Pancreas (tissue), 10 donors: ENCODE results near the gene SMARCA4. TPM values are rescaled to one million over a fixed set of nuclear protein-coding genes. Genes with fewer than 3 reads are reported as not detected.

ENCODE experiments used
- ATAC-seq, 4 donors: fragments of 200-7000 bp; cut with Tn5 transposase; one replicate each; pipeline versions ENCODE4 v1.8.0 to v1.9.1; 2020; ENCODE audit warnings: mild to moderate bottlenecking in 4 of 4, moderate library complexity in 4 of 4
- DNase-seq, 6 donors: peaks; one replicate each; pipeline ENCODE4 v3.0.0-alpha.2; 2020
- FAIRE-seq: peaks from 2 replicates; lab custom pipeline; 2012; peaks lifted over from hg19 to GRCh38; lab: Jason Lieb, UNC
- H3K27ac ChIP-seq, 4 donors: fragments of 200-600 bp; sonication (generic); 1 replicate in 3 of 4; 2 replicates in 1 of 4; pipeline versions ENCODE4 v1.5.0 to v1.8.0; 2020
- H3K27me3 ChIP-seq, 4 donors: fragments of 200-600 bp; one replicate each; pipeline ENCODE4 v1.8.0; 2021
- H3K36me3 ChIP-seq, 3 donors: fragments of 200-600 bp; sonication (generic) in 1 of 3; one replicate each; pipeline versions ENCODE4 v1.5.0 to v1.8.0; 2020 to 2021
- H3K4me1 ChIP-seq, 3 donors: fragments of 200-600 bp; one replicate each; pipeline ENCODE4 v1.8.0; 2021
- H3K4me3 ChIP-seq, 4 donors: fragments of 200-600 bp; sonication (generic) in 2 of 4; one replicate each; pipeline versions ENCODE4 v1.5.0 to v1.8.0; 2020 to 2021
- H3K9me3 ChIP-seq, 4 donors: fragments of 200-600 bp; one replicate each; pipeline ENCODE4 v1.8.0; 2021
- CTCF ChIP-seq, 4 donors: fragments of 200-600 bp; sonication (generic) in 3 of 4; IDR thresholded peaks; one replicate each; pipeline versions ENCODE4 v1.5.0 to v1.8.0; 2021; ENCODE audit warnings: antibody characterized with exemption in 4 of 4
- WGBS, 2 donors: extraction: QIAGEN DNeasy Blood & Tissue Kit; methylation state at CpG; one replicate each; pipeline ENCODE4 v1.1.7; 2013; 5-methylcytosine and 5-hydroxymethylcytosine counted together
- intact Hi-C, 3 donors: fragments of 100-400 bp; cut with DNase I; formaldehyde crosslinking; loops; one replicate each; pipeline versions ENCODE4 v1.11.1 to v1.14.2; 2022
- polyA plus RNA-seq, 2 donors: library from polyadenylated mRNA; stranded (reverse); fragments of 200-250 nt; gene quantifications; one replicate each; pipeline ENCODE4 v1.2.3, GENCODE V29; 2013
- total RNA-seq, 6 donors: library from RNA; stranded (reverse); fragmentation: NEBNext Ultra II Directional in 4 of 6; extraction: Animal tissue kit (Norgen Biotek cat#: 25700) in 4 of 6; gene quantifications; one replicate each; pipeline versions ENCODE4 v1.2.1 to v1.2.4, GENCODE V29; 2021 to 2023
- donor health status: healthy with polysubstance abuse.
- donor health status: DM: no; HTN: no; CAD: no; lungs with moderate emphysema.
- donor health status: DM: no; HTN: no; CAD: no.
- donor health status: control.
- donor health status: control.
- donor health status: Bipolar disorder and iron deficiency.
- donor health status: DM: yes; HTN: yes; CAD: no.
- donor health status: DM: no; HTN: no; CAD: no.
- donor health status: DM: no; HTN: no; CAD: no.
- donor health status: DM: yes; HTN: yes; CAD: no.

SMARCA4 gene
- total and polyA plus RNA-seq, 8 donors: 28.7 to 77.8 (median 42.9) TPM

- no peak overlapping the region for H3K4me3 ChIP-seq
- peaks cover 0 to 79% (median 32%) of the 10 kb centered on the region in 3 donors for H3K36me3 ChIP-seq
- DNase-seq: no peak
- ATAC-seq: peak in 1 of 4 donors; percentile 25
- H3K9me3 ChIP-seq: no peaks in the 10 kb centered on the region
- H3K4me1 ChIP-seq: no peaks in the 10 kb centered on the region
- intact Hi-C loops: loop anchor here in 1 of 3 donors (10.0 kb wide), 1 partner anchor 88 kb away; no protein-coding TSS in a partner anchor
- WGBS, 2 donors: 76 to 80% methylated on average over 11 of the region's 11 CpGs
- no peak overlapping the region for H3K27ac ChIP-seq
- no peaks in the 10 kb centered on the region for H3K27me3 ChIP-seq
- FAIRE-seq: no peak
- no peak for TF ChIP-seq CTCF (IDR thresholded peaks at IDR 0.05)
Observed at GRCh38 chr19:11023016-11023415, 62.2 kb downstream of the SMARCA4 start.

GRCh38 chr19:11023710-11024109 lies 62.9 kb downstream of the SMARCA4 start:
- no peak for TF ChIP-seq CTCF (IDR thresholded peaks at IDR 0.05)
- H3K4me3 ChIP-seq: no peak overlapping the region
- no peak overlapping the region for H3K27ac ChIP-seq
- ATAC-seq (no peak), DNase-seq (no peak), FAIRE-seq (no peak)
- intact Hi-C loops: loop anchor here in 1 of 3 donors (10.0 kb wide), 1 partner anchor 89 kb away; no protein-coding TSS in a partner anchor
- no peaks in the 10 kb centered on the region for H3K9me3 ChIP-seq
- H3K36me3 ChIP-seq: peaks cover 0 to 83% (median 36%) of the 10 kb centered on the region in 3 donors
- 89 to 90% methylated on average over 5 to 7 of the region's 7 CpGs for WGBS, 2 donors
- no peaks in the 10 kb centered on the region for H3K4me1 ChIP-seq
- H3K27me3 ChIP-seq: no peaks in the 10 kb centered on the region

GRCh38 chr19:11024259-11024658 lies 63.4 kb downstream of the SMARCA4 start:
- DNase-seq (peak in 1 of 6 donors; percentile 57), FAIRE-seq (no peak), ATAC-seq (no peak)
- Histone ChIP-seq H3K9me3 (no peaks in the 10 kb centered on the region), H3K4me1 (no peaks in the 10 kb centered on the region), H3K4me3 (no peak overlapping the region), H3K36me3 (peaks cover 0 to 81% (median 32%) of the 10 kb centered on the region in 3 donors), H3K27ac (no peak overlapping the region), H3K27me3 (no peaks in the 10 kb centered on the region)
- 89 to 92% methylated on average over 13 of the region's 13 CpGs for WGBS, 2 donors
- no peak for TF ChIP-seq CTCF (IDR thresholded peaks at IDR 0.05)
- intact Hi-C loops: loop anchor here in 1 of 3 donors (10.0 kb wide), 1 partner anchor 89 kb away; no protein-coding TSS in a partner anchor

GRCh38 chr19:11025006-11025405 lies 64.2 kb downstream of the SMARCA4 start:
- 90 to 95% methylated on average over 5 to 6 of the region's 6 CpGs for WGBS, 2 donors
- intact Hi-C loops: loop anchor here in 1 of 3 donors (10.0 kb wide), 1 partner anchor 90 kb away; no protein-coding TSS in a partner anchor
- Histone ChIP-seq H3K27me3 (no peaks in the 10 kb centered on the region), H3K9me3 (no peaks in the 10 kb centered on the region), H3K36me3 (peaks cover 0 to 74% (median 32%) of the 10 kb centered on the region in 3 donors), H3K4me3 (no peak overlapping the region), H3K4me1 (no peaks in the 10 kb centered on the region), H3K27ac (no peak overlapping the region)
- ATAC-seq: no peak
- no peak for TF ChIP-seq CTCF (IDR thresholded peaks at IDR 0.05)
- FAIRE-seq: no peak
- DNase-seq: no peak

- H3K36me3 ChIP-seq: peaks cover 0 to 71% (median 32%) of the 10 kb centered on the region in 3 donors
- FAIRE-seq (no peak), ATAC-seq (no peak), DNase-seq (no peak)
- intact Hi-C loops: loop anchor here in 1 of 3 donors (10.0 kb wide), 1 partner anchor 91 kb away; no protein-coding TSS in a partner anchor
- no peak overlapping the region for H3K4me3 ChIP-seq
- no peaks in the 10 kb centered on the region for H3K9me3 ChIP-seq
- no peaks in the 10 kb centered on the region for H3K4me1 ChIP-seq
- TF ChIP-seq CTCF (IDR thresholded peaks at IDR 0.05): no peak
- WGBS, 2 donors: 92 to 93% methylated on average over 18 of the region's 18 CpGs
- H3K27me3 ChIP-seq: no peaks in the 10 kb centered on the region
- H3K27ac ChIP-seq: no peak overlapping the region
Observed at GRCh38 chr19:11025445-11025844, 64.6 kb downstream of the SMARCA4 start.
